Measurements from ENCODE around the gene PCF11.

PCF11 gene

DNA sequence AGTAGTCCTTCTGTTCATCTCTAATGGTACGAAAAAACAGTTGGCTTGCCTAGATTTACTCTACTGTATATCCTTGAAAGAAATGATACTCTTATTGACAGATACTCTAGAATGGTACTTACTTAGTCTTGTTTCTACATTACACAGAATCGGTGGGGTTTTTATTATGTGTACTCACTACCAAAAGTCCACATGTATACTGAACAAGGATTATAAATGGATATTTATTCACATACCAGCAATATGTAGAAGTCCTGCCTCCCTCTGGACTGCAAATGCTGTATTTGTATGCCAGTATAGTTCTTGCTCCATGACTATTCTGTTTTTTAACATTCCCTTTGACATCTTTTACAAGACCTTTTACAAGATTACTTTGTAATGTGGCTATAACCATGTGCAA is 13.9 kb downstream of the PCF11 start:
- Histone ChIP-seq H3K27ac (ENCODE audit: low read depth, low read length, severe bottlenecking) (no peak overlapping the region), H3K4me3 (ENCODE audit: extremely low read depth, insufficient read depth, low read length, poor library complexity, severe bottlenecking) (no peak overlapping the region), H3K4me1 (ENCODE audit: control insufficient read depth, insufficient read depth, low read length, poor library complexity, severe bottlenecking) (no peaks in the 10 kb centered on the region), H3K36me3 (ENCODE audit: control insufficient read depth, insufficient read depth, low read length) (peaks cover 91% of the 10 kb centered on the region), H3K9me3 (ENCODE audit: control insufficient read depth, low read length) (no peaks in the 10 kb centered on the region)
- no CpG with 5 or more reads among the region's 2 CpGs for WGBS, 2 experiments (ENCODE audit: insufficient coverage in 2 of 2)

DNA sequence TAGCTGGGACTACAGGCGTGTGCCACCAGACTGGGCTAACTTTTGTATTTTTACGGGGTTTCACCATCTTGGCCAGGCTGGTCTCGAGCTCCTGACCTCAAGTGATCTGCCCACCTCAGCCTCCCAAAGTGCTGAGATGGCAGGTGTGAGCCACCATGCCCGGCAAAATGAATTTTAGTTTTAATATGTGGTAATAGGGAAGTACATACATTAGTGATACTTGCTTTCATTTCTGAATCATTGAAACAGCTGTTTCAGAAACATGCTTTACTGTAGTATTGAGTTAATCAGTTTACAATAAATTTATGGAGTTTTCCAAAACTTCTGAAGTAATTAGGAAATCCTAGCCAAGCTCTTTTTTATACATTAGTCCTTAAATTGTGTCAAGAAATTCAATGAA is 15.6 kb downstream of the PCF11 start:
- peaks cover 86% of the 10 kb centered on the region for H3K36me3 ChIP-seq (ENCODE audit: control insufficient read depth, insufficient read depth, low read length)
- no peak overlapping the region for H3K27ac ChIP-seq (ENCODE audit: low read depth, low read length, severe bottlenecking)
- no peak overlapping the region for H3K4me3 ChIP-seq (ENCODE audit: extremely low read depth, insufficient read depth, low read length, poor library complexity, severe bottlenecking)
- 96 to 100% methylated on average over 3 to 4 of the region's 4 CpGs for WGBS, 2 experiments (ENCODE audit: insufficient coverage in 2 of 2)
- H3K4me1 ChIP-seq (ENCODE audit: control insufficient read depth, insufficient read depth, low read length, poor library complexity, severe bottlenecking): no peaks in the 10 kb centered on the region
- no peaks in the 10 kb centered on the region for H3K9me3 ChIP-seq (ENCODE audit: control insufficient read depth, low read length)

DNA sequence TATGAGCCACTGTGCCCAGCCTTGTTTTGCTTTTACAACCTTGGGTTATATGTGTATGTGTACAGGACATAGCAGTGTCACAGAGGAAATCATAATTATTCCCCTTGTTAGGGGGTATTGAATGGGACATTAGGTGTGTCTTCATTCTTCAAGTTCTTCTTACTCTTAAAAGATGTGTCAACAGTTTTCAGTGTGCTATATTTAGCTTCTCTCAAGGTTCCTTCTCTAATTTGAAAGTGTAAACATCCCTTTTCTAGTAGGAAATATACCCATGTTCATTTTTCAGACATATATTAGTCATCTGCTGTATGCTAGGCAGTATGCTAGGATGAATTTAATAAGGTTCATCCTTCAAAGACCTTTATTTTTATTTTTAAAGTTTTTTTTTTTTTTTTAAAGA is 17.1 kb downstream of the PCF11 start:
- H3K9me3 ChIP-seq (ENCODE audit: control insufficient read depth, low read length): no peaks in the 10 kb centered on the region
- no peaks in the 10 kb centered on the region for H3K4me1 ChIP-seq (ENCODE audit: control insufficient read depth, insufficient read depth, low read length, poor library complexity, severe bottlenecking)
- peaks cover 81% of the 10 kb centered on the region for H3K36me3 ChIP-seq (ENCODE audit: control insufficient read depth, insufficient read depth, low read length)
- no peak overlapping the region for H3K27ac ChIP-seq (ENCODE audit: low read depth, low read length, severe bottlenecking)
- no peak overlapping the region for H3K4me3 ChIP-seq (ENCODE audit: extremely low read depth, insufficient read depth, low read length, poor library complexity, severe bottlenecking)

DNA sequence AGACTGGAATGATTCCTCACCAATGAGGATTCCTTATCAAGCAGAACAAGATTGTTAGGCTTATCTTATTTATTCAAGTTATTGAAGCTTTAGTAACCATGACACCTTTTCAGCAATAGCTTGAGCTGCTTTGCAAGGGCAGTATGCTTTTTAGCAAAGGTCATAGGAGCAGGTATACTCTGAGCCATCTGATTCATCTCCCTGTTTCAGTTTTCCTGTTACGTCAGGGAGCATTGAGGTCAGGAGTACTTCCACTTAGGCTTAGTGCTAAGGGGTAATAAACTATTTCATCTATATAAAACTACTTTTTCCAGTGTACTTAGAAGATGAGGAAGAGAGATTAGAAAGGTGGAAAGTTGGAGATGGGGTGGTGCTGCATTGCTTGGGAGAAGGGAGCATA is 18.9 kb downstream of the PCF11 start:
- peaks cover 79% of the 10 kb centered on the region for H3K36me3 ChIP-seq (ENCODE audit: control insufficient read depth, insufficient read depth, low read length)
- H3K9me3 ChIP-seq (ENCODE audit: control insufficient read depth, low read length): no peaks in the 10 kb centered on the region
- no CpG with 5 or more reads among the region's 1 CpG for WGBS, 2 experiments (ENCODE audit: insufficient coverage in 2 of 2)
- H3K27ac ChIP-seq (ENCODE audit: low read depth, low read length, severe bottlenecking): no peak overlapping the region
- no peak overlapping the region for H3K4me3 ChIP-seq (ENCODE audit: extremely low read depth, insufficient read depth, low read length, poor library complexity, severe bottlenecking)
- no peaks in the 10 kb centered on the region for H3K4me1 ChIP-seq (ENCODE audit: control insufficient read depth, insufficient read depth, low read length, poor library complexity, severe bottlenecking)

DNA sequence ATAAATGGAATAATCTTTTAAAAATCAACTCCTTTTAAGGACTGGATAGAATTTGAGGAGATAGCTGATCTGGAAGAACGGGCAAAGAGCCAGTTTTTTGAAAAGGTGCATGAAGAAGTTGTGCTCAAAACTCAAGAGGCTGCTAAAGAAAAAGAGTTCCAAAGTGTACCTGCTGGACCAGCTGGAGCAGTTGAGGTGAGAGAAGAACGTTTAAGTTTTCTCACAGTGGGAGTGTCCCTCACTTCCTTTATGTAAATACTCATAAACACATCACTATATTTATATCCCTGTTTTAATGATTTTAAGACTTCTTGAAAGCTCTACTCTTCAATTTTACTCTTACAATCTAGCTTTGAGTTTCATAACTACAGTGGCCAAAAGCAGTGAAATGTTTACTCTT is 24.9 kb downstream of the PCF11 start:
- H3K4me1 ChIP-seq (ENCODE audit: control insufficient read depth, insufficient read depth, low read length, poor library complexity, severe bottlenecking): no peaks in the 10 kb centered on the region
- 88 to 100% methylated on average over 1 of the region's 2 CpGs for WGBS, 2 experiments (ENCODE audit: insufficient coverage in 2 of 2)
- no peak overlapping the region for H3K27ac ChIP-seq (ENCODE audit: low read depth, low read length, severe bottlenecking)
- H3K36me3 ChIP-seq (ENCODE audit: control insufficient read depth, insufficient read depth, low read length): peaks cover 71% of the 10 kb centered on the region
- no peaks in the 10 kb centered on the region for H3K9me3 ChIP-seq (ENCODE audit: control insufficient read depth, low read length)
- H3K4me3 ChIP-seq (ENCODE audit: extremely low read depth, insufficient read depth, low read length, poor library complexity, severe bottlenecking): no peak overlapping the region

DNA sequence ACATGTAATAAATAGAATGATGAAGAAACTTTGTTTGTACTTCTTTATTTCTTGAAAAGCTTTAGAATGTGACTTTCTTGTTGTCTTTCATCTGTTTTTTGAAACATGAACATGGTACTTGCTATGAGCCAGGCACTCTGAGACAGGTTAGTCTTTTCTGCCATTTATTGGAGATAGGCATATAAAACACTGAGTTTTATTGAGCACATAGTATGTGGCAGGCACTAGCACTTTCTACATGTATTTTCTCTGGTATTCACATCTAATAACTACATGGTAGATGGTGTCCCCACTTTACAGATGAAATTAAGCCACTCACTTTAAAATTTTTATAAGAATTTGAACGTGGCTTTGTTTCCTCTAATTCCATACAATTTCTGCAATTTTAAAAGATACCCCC is 28.8 kb downstream of the PCF11 start:
- no CpG with 5 or more reads among the region's 1 CpG for WGBS, 2 experiments (ENCODE audit: insufficient coverage in 2 of 2)
- Histone ChIP-seq H3K27ac (ENCODE audit: low read depth, low read length, severe bottlenecking) (no peak overlapping the region), H3K9me3 (ENCODE audit: control insufficient read depth, low read length) (no peaks in the 10 kb centered on the region), H3K4me1 (ENCODE audit: control insufficient read depth, insufficient read depth, low read length, poor library complexity, severe bottlenecking) (no peaks in the 10 kb centered on the region), H3K4me3 (ENCODE audit: extremely low read depth, insufficient read depth, low read length, poor library complexity, severe bottlenecking) (no peak overlapping the region), H3K36me3 (ENCODE audit: control insufficient read depth, insufficient read depth, low read length) (peaks cover 83% of the 10 kb centered on the region)

DNA sequence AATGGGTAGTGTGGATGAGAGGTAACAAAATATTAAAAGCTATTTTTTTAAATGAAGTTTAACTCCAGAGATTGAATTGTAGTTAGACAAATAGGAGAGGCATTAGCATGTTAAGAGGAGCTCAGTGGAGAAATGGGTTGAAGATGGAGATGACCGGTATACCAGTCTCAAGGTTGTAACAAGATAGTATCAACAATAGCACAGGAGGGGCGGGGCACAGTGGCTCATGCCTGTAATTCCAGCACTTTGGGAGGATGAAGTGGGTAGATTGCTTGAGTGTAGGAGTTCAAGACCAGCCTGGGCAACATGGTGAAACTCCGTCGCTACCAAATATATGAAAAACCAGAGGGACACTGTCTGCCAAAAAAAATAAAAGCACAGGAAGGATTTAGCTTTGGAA is 30.5 kb downstream of the PCF11 start:
- Histone ChIP-seq H3K4me3 (ENCODE audit: extremely low read depth, insufficient read depth, low read length, poor library complexity, severe bottlenecking) (no peak overlapping the region), H3K9me3 (ENCODE audit: control insufficient read depth, low read length) (no peaks in the 10 kb centered on the region), H3K4me1 (ENCODE audit: control insufficient read depth, insufficient read depth, low read length, poor library complexity, severe bottlenecking) (peaks cover 4% of the 10 kb centered on the region), H3K27ac (ENCODE audit: low read depth, low read length, severe bottlenecking) (no peak overlapping the region), H3K36me3 (ENCODE audit: control insufficient read depth, insufficient read depth, low read length) (peaks cover 91% of the 10 kb centered on the region)
- WGBS, 2 experiments (ENCODE audit: insufficient coverage in 2 of 2): 95 to 97% methylated on average over 3 to 4 of the region's 4 CpGs

DNA sequence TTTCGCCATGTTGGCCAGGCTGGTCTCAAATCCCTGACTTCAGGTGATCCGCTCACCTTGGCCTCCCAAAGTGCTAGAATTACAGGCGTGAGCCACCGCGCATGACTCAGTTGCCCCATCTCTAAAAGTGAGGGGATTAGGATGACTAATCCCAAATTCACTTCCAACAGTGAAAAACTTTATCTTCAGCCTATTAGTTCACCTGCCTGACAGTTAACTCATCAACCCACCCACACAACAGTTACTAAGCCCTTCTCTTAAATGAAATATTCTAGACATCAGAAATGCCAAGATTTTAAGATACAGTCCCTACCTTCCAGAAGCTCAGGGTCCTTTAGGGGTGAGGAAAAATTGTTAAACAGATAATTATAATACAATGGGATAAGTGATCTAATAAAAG is 34.6 kb downstream of the PCF11 start:
- WGBS, 2 experiments (ENCODE audit: insufficient coverage in 2 of 2): 100% methylated on average over 4 of the region's 5 CpGs; no CpG with 5 or more reads in 1 of the 2 experiments
- Histone ChIP-seq H3K36me3 (ENCODE audit: control insufficient read depth, insufficient read depth, low read length) (peaks cover 58% of the 10 kb centered on the region), H3K27ac (ENCODE audit: low read depth, low read length, severe bottlenecking) (no peak overlapping the region)

DNA sequence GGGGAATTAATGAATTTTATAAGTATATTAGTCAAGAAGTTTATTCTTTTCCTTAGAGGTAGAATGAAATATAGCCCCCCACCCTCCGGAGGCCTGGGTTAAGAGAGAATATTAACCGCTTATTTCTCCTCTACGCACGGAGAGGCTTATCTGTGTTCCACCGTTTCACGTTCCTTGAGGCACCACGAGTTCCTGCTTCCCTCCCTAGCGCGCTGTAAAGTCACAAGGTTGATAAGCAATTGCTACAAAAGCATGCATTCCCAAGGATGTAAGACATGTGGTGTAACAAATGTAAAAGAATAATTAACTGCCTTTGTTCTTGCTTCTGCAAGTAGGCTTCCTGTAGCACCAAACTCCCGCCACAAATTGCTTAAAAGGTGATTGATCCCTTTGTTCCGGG is 35.1 kb downstream of the PCF11 start:
- Histone ChIP-seq H3K27ac (ENCODE audit: low read depth, low read length, severe bottlenecking) (no peak overlapping the region), H3K9me3 (ENCODE audit: control insufficient read depth, low read length) (no peaks in the 10 kb centered on the region), H3K4me1 (ENCODE audit: control insufficient read depth, insufficient read depth, low read length, poor library complexity, severe bottlenecking) (peaks cover 15% of the 10 kb centered on the region), H3K4me3 (ENCODE audit: extremely low read depth, insufficient read depth, low read length, poor library complexity, severe bottlenecking) (peak overlapping the region; percentile 99), H3K36me3 (ENCODE audit: control insufficient read depth, insufficient read depth, low read length) (peaks cover 54% of the 10 kb centered on the region)
- 90 to 98% methylated on average over 10 to 11 of the region's 11 CpGs for WGBS, 2 experiments (ENCODE audit: insufficient coverage in 2 of 2)

More for the DNA sequence above, 34.6 kb downstream of the PCF11 start:
- H3K4me3 ChIP-seq (ENCODE audit: extremely low read depth, insufficient read depth, low read length, poor library complexity, severe bottlenecking): no peak overlapping the region
- H3K4me1 ChIP-seq (ENCODE audit: control insufficient read depth, insufficient read depth, low read length, poor library complexity, severe bottlenecking): peaks cover 15% of the 10 kb centered on the region
- no peaks in the 10 kb centered on the region for H3K9me3 ChIP-seq (ENCODE audit: control insufficient read depth, low read length)

DNA sequence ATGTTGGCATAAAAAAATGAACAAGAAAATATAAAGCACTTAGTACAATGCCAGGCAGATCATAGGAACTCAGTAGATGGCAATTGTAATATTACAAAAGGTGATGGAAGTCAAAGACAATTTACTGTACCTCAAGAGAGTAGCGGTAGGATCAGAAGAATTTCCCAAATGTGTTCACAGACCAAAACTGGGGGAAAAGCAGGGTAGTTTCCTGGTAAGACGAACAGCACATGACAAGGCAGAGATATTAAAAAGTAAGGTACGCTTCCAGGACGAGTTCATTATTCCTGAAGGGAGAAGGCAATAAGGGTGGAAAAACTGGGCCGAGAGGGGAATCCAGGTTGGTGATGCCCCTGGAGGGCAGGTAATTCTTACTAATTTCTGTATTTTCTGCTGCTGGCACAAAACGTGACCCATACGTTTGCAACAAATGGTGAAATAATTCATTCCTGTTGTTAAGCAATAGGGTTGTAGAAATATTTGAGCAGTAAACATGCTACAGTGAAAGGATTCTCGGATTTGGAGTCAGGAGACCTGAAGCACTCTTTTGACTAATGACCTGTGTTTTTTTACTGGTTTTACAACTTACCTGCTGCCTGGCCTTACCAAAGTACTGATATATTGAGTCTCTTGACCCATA is 35.8 kb downstream of the PCF11 start:
- peaks cover 15% of the 10 kb centered on the region for H3K4me1 ChIP-seq (ENCODE audit: control insufficient read depth, insufficient read depth, low read length, poor library complexity, severe bottlenecking)
- H3K36me3 ChIP-seq (ENCODE audit: control insufficient read depth, insufficient read depth, low read length): peaks cover 47% of the 10 kb centered on the region
- peak overlapping the region; percentile 99 for H3K4me3 ChIP-seq (ENCODE audit: extremely low read depth, insufficient read depth, low read length, poor library complexity, severe bottlenecking)
- 21 to 30% methylated on average over 7 to 8 of the region's 8 CpGs for WGBS, 2 experiments (ENCODE audit: insufficient coverage in 2 of 2)
- H3K9me3 ChIP-seq (ENCODE audit: control insufficient read depth, low read length): no peaks in the 10 kb centered on the region
- H3K27ac ChIP-seq (ENCODE audit: low read depth, low read length, severe bottlenecking): peak overlapping the region; percentile 90

DNA sequence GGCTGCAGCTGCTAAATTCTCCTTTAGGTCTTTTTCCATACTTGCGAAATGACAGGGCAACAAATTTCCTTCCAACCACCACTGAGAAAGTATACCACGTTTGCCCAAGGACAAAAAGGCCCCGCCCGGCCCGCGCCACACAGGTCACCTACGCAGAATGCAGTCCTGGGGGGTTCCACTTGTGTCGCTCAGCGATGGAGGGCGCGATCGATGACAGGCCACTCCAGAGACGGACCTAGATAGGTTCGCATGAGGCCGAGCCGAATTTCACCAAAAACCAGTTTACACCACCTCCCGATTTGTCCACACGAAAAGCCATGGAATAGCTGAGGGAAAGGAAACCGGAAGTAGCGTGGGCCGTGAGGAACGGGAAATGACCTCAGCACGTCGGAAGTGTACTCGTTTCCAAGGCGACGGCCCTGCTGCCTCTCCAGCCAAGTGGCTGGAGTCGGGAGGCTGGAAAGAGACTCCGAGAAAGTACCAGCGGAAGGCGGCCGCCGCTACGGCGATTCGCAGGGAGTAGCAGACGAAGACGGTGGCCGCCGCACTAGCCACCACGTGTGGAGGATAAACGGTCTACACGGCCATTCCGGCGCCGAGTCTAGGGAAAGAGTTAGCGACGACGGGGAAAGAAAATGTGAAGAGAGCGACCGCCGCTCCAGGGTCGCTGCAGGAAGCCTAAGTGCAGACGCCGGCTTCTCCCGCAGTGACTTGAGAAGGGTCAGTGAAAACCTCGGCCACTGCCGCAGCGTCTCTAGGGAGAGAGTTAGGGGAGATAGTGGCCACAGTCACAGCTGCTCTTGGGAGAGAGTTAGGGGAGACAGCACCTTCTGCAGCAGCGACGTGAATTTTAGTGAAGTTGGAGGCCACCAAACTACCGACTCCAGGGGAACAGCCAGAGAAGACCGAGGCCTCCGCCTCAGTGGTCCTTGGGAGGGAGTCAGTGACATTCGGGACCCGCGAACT is 36.7 kb downstream of the PCF11 start, which contains the start of gene ANKRD42:
ANKRD42 (plus strand) TSS at position 398 of the 966 bp plus-strand sequence. CDS start 959 bp downstream, outside the sequence.
- Histone ChIP-seq H3K4me3 (ENCODE audit: extremely low read depth, insufficient read depth, low read length, poor library complexity, severe bottlenecking) (peak within 1 kb of the TSS; percentile 99), H3K9me3 (ENCODE audit: control insufficient read depth, low read length) (no peaks in the 10 kb centered on the region), H3K36me3 (ENCODE audit: control insufficient read depth, insufficient read depth, low read length) (peaks cover 45% of the 10 kb centered on the region), H3K27ac (ENCODE audit: low read depth, low read length, severe bottlenecking) (peak within 1 kb of the TSS; percentile 90), H3K4me1 (ENCODE audit: control insufficient read depth, insufficient read depth, low read length, poor library complexity, severe bottlenecking) (peaks cover 15% of the 10 kb centered on the region)
- WGBS, 2 experiments (ENCODE audit: insufficient coverage in 2 of 2): 0 to 1% methylated on average over 51 to 66 of the region's 67 CpGs
